ENCODE measurements around the gene DEK. TPM values are rescaled to one million over a fixed set of nuclear protein-coding genes. Genes with fewer than 3 reads are reported as not detected.

The DEK gene
- total RNA-seq, 6 experiments from 2014 or later = 17.8 to 49.2 (median 27.1) TPM

GRCh38 chr6:18306977-18307376, 42.6 kb upstream of the DEK start:
- DNase-seq (no peak), ATAC-seq (no peak)
- H3K4me1 ChIP-seq = no peaks in the 10 kb centered on the region
- no peak overlapping the region for H3K4me3 ChIP-seq
- H3K27me3 ChIP-seq = no peaks in the 10 kb centered on the region
- TF ChIP-seq CTCF (IDR thresholded peaks at IDR 0.05) (no peak), POLR2A (IDR thresholded peaks at IDR 0.05) (no peak)
- H3K36me3 ChIP-seq = no peaks in the 10 kb centered on the region
- no peak overlapping the region for H3K27ac ChIP-seq
- H3K9me3 ChIP-seq = no peaks in the 10 kb centered on the region
- 80% methylated on average over 2 of the region's 2 CpGs for WGBS (ENCODE audit: insufficient coverage, low coverage, low lambda C conversion rate, missing lambda C conversion rate)
- intact Hi-C loops (cut with DNase I) = no loop called here

GRCh38 chr6:18302561-18303439, 38.5 kb upstream of the DEK start:
- H3K27me3 ChIP-seq = no peaks in the 10 kb centered on the region
- TF ChIP-seq POLR2A (IDR thresholded peaks at IDR 0.05) (no peak), CTCF (IDR thresholded peaks at IDR 0.05) (peak in 2 of 4 donors; percentile 16 to 24)
- H3K4me3 ChIP-seq = no peak overlapping the region
- no peaks in the 10 kb centered on the region for H3K9me3 ChIP-seq
- DNase-seq (no peak), ATAC-seq (no peak)
- WGBS (ENCODE audit: insufficient coverage, low coverage, low lambda C conversion rate, missing lambda C conversion rate) = 75% methylated on average over 8 of the region's 8 CpGs
- H3K36me3 ChIP-seq = no peaks in the 10 kb centered on the region
- intact Hi-C loops (cut with DNase I) = no loop called here
- no peak overlapping the region for H3K27ac ChIP-seq
- no peaks in the 10 kb centered on the region for H3K4me1 ChIP-seq

- Histone ChIP-seq H3K27ac (no peak overlapping the region), H3K9me3 (no peaks in the 10 kb centered on the region), H3K36me3 (no peaks in the 10 kb centered on the region), H3K4me1 (no peaks in the 10 kb centered on the region), H3K27me3 (no peaks in the 10 kb centered on the region), H3K4me3 (no peak overlapping the region)
- ATAC-seq (no peak), DNase-seq (no peak)
- intact Hi-C loops (cut with DNase I) = no loop called here
- TF ChIP-seq CTCF (IDR thresholded peaks at IDR 0.05) (no peak), POLR2A (IDR thresholded peaks at IDR 0.05) (no peak)
- WGBS (ENCODE audit: insufficient coverage, low coverage, low lambda C conversion rate, missing lambda C conversion rate) = 65% methylated on average over 6 of the region's 6 CpGs
Observed at GRCh38 chr6:18293076-18293904, 29.0 kb upstream of the DEK start.

- Histone ChIP-seq H3K4me1 (no peaks in the 10 kb centered on the region), H3K36me3 (no peaks in the 10 kb centered on the region), H3K9me3 (no peaks in the 10 kb centered on the region), H3K4me3 (no peak overlapping the region), H3K27me3 (no peaks in the 10 kb centered on the region), H3K27ac (no peak overlapping the region)
- no peak for DNase-seq
- WGBS (ENCODE audit: insufficient coverage, low coverage, low lambda C conversion rate, missing lambda C conversion rate) = 92% methylated on average over 4 of the region's 4 CpGs
- TF ChIP-seq POLR2A (IDR thresholded peaks at IDR 0.05) = no peak
- TF ChIP-seq CTCF (IDR thresholded peaks at IDR 0.05) = no peak
- intact Hi-C loops (cut with DNase I) = no loop called here
- no peak for ATAC-seq
Observed at GRCh38 chr6:18289283-18289682, 25.0 kb upstream of the DEK start.
